GM12892 (cell line): ENCODE results near the gene COPG1.

Experiments
- POLR2A ChIP-seq: IDR thresholded peaks from 2 replicates; pipeline ENCODE4 v1.6.1; 2011; ENCODE audit warnings: low read depth, low read length, control low read depth
- POLR2AphosphoS5 ChIP-seq: IDR thresholded peaks from 2 replicates; pipeline ENCODE4 v1.6.1; 2011; ENCODE audit warnings: low read depth, low read length, control low read depth
- TAF1 ChIP-seq: IDR thresholded peaks from 2 replicates; pipeline ENCODE4 v1.6.1; 2011; ENCODE audit warnings: low read depth, mild to moderate bottlenecking, control low read depth, low read length, borderline replicate concordance

- no peak for TF ChIP-seq TAF1
- no peak for TF ChIP-seq POLR2A
- TF ChIP-seq POLR2AphosphoS5 = no peak
Observed at GRCh38 chr3:129305592-129306091, 56.2 kb downstream of the COPG1 start.
